ENCODE measurements around the gene CBLN1. TPM values are rescaled to one million over a fixed set of nuclear protein-coding genes. Genes with fewer than 3 reads are reported as not detected.

The CBLN1 gene
- total and polyA plus RNA-seq, 9 donors = 0.16 to 1.5 (median 0.85) TPM; not detected in 1

GRCh38 chr16:49292413-49292812 is 10.8 kb upstream of the CBLN1 start:
- no peaks in the 10 kb centered on the region for H3K9me3 ChIP-seq (replicated peaks; ENCODE audit: control insufficient read depth, low read depth, low read length)
- peak; percentile 48 for DNase-seq

GRCh38 chr16:49287572-49287971 is 5.9 kb upstream of the CBLN1 start:
- 20% methylated on average over 1 of the region's 3 CpGs for WGBS (ENCODE audit: insufficient coverage)
- peaks cover 30% of the 10 kb centered on the region for H3K27me3 ChIP-seq (ENCODE audit: control insufficient read depth, insufficient read depth, low read length)
- H3K9me3 ChIP-seq (replicated peaks; ENCODE audit: control insufficient read depth, low read depth, low read length) = no peaks in the 10 kb centered on the region
- no peak overlapping the region for H3K27ac ChIP-seq (ENCODE audit: low read length)
- no peak overlapping the region for H3K4me3 ChIP-seq (ENCODE audit: low read length)
- peaks cover 9% of the 10 kb centered on the region for H3K4me1 ChIP-seq (ENCODE audit: control insufficient read depth, insufficient read depth, low read length)
- no peaks in the 10 kb centered on the region for H3K36me3 ChIP-seq (ENCODE audit: control insufficient read depth, insufficient read depth, low read length)
- no peak for DNase-seq

More at GRCh38 chr16:49292413-49292812, 10.8 kb upstream of the CBLN1 start:
- Histone ChIP-seq H3K4me3 (ENCODE audit: low read length) (no peak overlapping the region), H3K4me1 (ENCODE audit: control insufficient read depth, insufficient read depth, low read length) (no peaks in the 10 kb centered on the region), H3K27me3 (ENCODE audit: control insufficient read depth, insufficient read depth, low read length) (peaks cover 10% of the 10 kb centered on the region), H3K27ac (ENCODE audit: low read length) (no peak overlapping the region), H3K36me3 (ENCODE audit: control insufficient read depth, insufficient read depth, low read length) (no peaks in the 10 kb centered on the region)
- WGBS (ENCODE audit: insufficient coverage) = no CpG with 5 or more reads among the region's 2 CpGs

GRCh38 chr16:49284962-49285361 is 3.3 kb upstream of the CBLN1 start:
- WGBS (ENCODE audit: insufficient coverage) = 29% methylated on average over 2 of the region's 4 CpGs
- Histone ChIP-seq H3K9me3 (replicated peaks; ENCODE audit: control insufficient read depth, low read depth, low read length) (no peaks in the 10 kb centered on the region), H3K36me3 (ENCODE audit: control insufficient read depth, insufficient read depth, low read length) (no peaks in the 10 kb centered on the region), H3K27ac (ENCODE audit: low read length) (no peak overlapping the region), H3K27me3 (ENCODE audit: control insufficient read depth, insufficient read depth, low read length) (peaks cover 46% of the 10 kb centered on the region), H3K4me3 (ENCODE audit: low read length) (no peak overlapping the region), H3K4me1 (ENCODE audit: control insufficient read depth, insufficient read depth, low read length) (peaks cover 24% of the 10 kb centered on the region)
- DNase-seq = no peak

- no peaks in the 10 kb centered on the region for H3K9me3 ChIP-seq (replicated peaks; ENCODE audit: control insufficient read depth, low read depth, low read length)
- DNase-seq = no peak
- H3K27me3 ChIP-seq (ENCODE audit: control insufficient read depth, insufficient read depth, low read length) = peaks cover 57% of the 10 kb centered on the region
- H3K27ac ChIP-seq (ENCODE audit: low read length) = no peak overlapping the region
- H3K36me3 ChIP-seq (ENCODE audit: control insufficient read depth, insufficient read depth, low read length) = no peaks in the 10 kb centered on the region
- 2% methylated on average over 13 of the region's 25 CpGs for WGBS (ENCODE audit: insufficient coverage)
- peaks cover 28% of the 10 kb centered on the region for H3K4me1 ChIP-seq (ENCODE audit: control insufficient read depth, insufficient read depth, low read length)
- H3K4me3 ChIP-seq (ENCODE audit: low read length) = no peak overlapping the region
Observed at GRCh38 chr16:49283376-49284049, 1.9 kb upstream of the CBLN1 start.

- Histone ChIP-seq H3K9me3 (replicated peaks; ENCODE audit: control insufficient read depth, low read depth, low read length) (no peaks in the 10 kb centered on the region), H3K27me3 (ENCODE audit: control insufficient read depth, insufficient read depth, low read length) (peaks cover 63% of the 10 kb centered on the region), H3K27ac (ENCODE audit: low read length) (no peak overlapping the region), H3K4me3 (ENCODE audit: low read length) (peak overlapping the region; percentile 22), H3K4me1 (ENCODE audit: control insufficient read depth, insufficient read depth, low read length) (peaks cover 33% of the 10 kb centered on the region), H3K36me3 (ENCODE audit: control insufficient read depth, insufficient read depth, low read length) (no peaks in the 10 kb centered on the region)
- WGBS (ENCODE audit: insufficient coverage) = 1% methylated on average over 45 of the region's 49 CpGs
- DNase-seq = no peak
Observed at GRCh38 chr16:49282690-49283375, 1.2 kb upstream of the CBLN1 start.

- peaks cover 33% of the 10 kb centered on the region for H3K4me1 ChIP-seq (ENCODE audit: control insufficient read depth, insufficient read depth, low read length)
- no peak overlapping the region for H3K27ac ChIP-seq (ENCODE audit: low read length)
- WGBS (ENCODE audit: insufficient coverage) = under 1% methylated on average over 123 of the region's 124 CpGs
Observed at GRCh38 chr16:49281843-49282642, 405 bp upstream of the CBLN1 start.

GRCh38 chr16:49280841-49281371 is 732 bp downstream of the CBLN1 start:
- no peaks in the 10 kb centered on the region for H3K36me3 ChIP-seq (ENCODE audit: control insufficient read depth, insufficient read depth, low read length)
- peaks cover 78% of the 10 kb centered on the region for H3K27me3 ChIP-seq (ENCODE audit: control insufficient read depth, insufficient read depth, low read length)
- no peaks in the 10 kb centered on the region for H3K9me3 ChIP-seq (replicated peaks; ENCODE audit: control insufficient read depth, low read depth, low read length)
- no peak for DNase-seq
- H3K4me1 ChIP-seq (ENCODE audit: control insufficient read depth, insufficient read depth, low read length) = peaks cover 33% of the 10 kb centered on the region
- H3K4me3 ChIP-seq (ENCODE audit: low read length) = no peak overlapping the region
- H3K27ac ChIP-seq (ENCODE audit: low read length) = no peak overlapping the region
- WGBS (ENCODE audit: insufficient coverage) = 2% methylated on average over 26 of the region's 37 CpGs

More at GRCh38 chr16:49281843-49282642, 405 bp upstream of the CBLN1 start:
- Histone ChIP-seq H3K9me3 (replicated peaks; ENCODE audit: control insufficient read depth, low read depth, low read length) (no peaks in the 10 kb centered on the region), H3K36me3 (ENCODE audit: control insufficient read depth, insufficient read depth, low read length) (no peaks in the 10 kb centered on the region), H3K27me3 (ENCODE audit: control insufficient read depth, insufficient read depth, low read length) (peaks cover 66% of the 10 kb centered on the region), H3K4me3 (ENCODE audit: low read length) (peak overlapping the region; percentile 22)
- peak; percentile 86 for DNase-seq

GRCh38 chr16:49280105-49280741 is 1.4 kb downstream of the CBLN1 start:
- WGBS (ENCODE audit: insufficient coverage) = under 1% methylated on average over 29 of the region's 39 CpGs
- Histone ChIP-seq H3K4me1 (ENCODE audit: control insufficient read depth, insufficient read depth, low read length) (peaks cover 33% of the 10 kb centered on the region), H3K9me3 (replicated peaks; ENCODE audit: control insufficient read depth, low read depth, low read length) (no peaks in the 10 kb centered on the region), H3K27ac (ENCODE audit: low read length) (no peak overlapping the region), H3K27me3 (ENCODE audit: control insufficient read depth, insufficient read depth, low read length) (peaks cover 84% of the 10 kb centered on the region), H3K4me3 (ENCODE audit: low read length) (no peak overlapping the region), H3K36me3 (ENCODE audit: control insufficient read depth, insufficient read depth, low read length) (no peaks in the 10 kb centered on the region)
- peak; percentile 27 for DNase-seq

GRCh38 chr16:49278944-49279725 is 2.5 kb downstream of the CBLN1 start:
- Histone ChIP-seq H3K27ac (ENCODE audit: low read length) (no peak overlapping the region), H3K4me3 (ENCODE audit: low read length) (no peak overlapping the region), H3K36me3 (ENCODE audit: control insufficient read depth, insufficient read depth, low read length) (no peaks in the 10 kb centered on the region), H3K4me1 (ENCODE audit: control insufficient read depth, insufficient read depth, low read length) (peaks cover 33% of the 10 kb centered on the region), H3K9me3 (replicated peaks; ENCODE audit: control insufficient read depth, low read depth, low read length) (no peaks in the 10 kb centered on the region), H3K27me3 (ENCODE audit: control insufficient read depth, insufficient read depth, low read length) (peaks cover 90% of the 10 kb centered on the region)
- 2% methylated on average over 24 of the region's 29 CpGs for WGBS (ENCODE audit: insufficient coverage)
- no peak for DNase-seq
